Hematopoietic multipotent progenitor cell treated with erythropoietin and hydrocortisone succinate and interleukin-3 and kit ligand, for 15 days (in vitro differentiated cells): ENCODE measurements around the gene FBXO8.
"Not testable (repeated sequence)": the region's sequence is repeated elsewhere in the genome, so short reads cannot be mapped to it uniquely, and the experiment has no call there.

ENCODE experiments used
- DNase-seq: peaks from one replicate; pipeline ENCODE4 v3.0.0-alpha.2; 2015; ENCODE audit warnings: low spot score

FBXO8 gene, protein sequence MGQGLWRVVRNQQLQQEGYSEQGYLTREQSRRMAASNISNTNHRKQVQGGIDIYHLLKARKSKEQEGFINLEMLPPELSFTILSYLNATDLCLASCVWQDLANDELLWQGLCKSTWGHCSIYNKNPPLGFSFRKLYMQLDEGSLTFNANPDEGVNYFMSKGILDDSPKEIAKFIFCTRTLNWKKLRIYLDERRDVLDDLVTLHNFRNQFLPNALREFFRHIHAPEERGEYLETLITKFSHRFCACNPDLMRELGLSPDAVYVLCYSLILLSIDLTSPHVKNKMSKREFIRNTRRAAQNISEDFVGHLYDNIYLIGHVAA

DNA sequence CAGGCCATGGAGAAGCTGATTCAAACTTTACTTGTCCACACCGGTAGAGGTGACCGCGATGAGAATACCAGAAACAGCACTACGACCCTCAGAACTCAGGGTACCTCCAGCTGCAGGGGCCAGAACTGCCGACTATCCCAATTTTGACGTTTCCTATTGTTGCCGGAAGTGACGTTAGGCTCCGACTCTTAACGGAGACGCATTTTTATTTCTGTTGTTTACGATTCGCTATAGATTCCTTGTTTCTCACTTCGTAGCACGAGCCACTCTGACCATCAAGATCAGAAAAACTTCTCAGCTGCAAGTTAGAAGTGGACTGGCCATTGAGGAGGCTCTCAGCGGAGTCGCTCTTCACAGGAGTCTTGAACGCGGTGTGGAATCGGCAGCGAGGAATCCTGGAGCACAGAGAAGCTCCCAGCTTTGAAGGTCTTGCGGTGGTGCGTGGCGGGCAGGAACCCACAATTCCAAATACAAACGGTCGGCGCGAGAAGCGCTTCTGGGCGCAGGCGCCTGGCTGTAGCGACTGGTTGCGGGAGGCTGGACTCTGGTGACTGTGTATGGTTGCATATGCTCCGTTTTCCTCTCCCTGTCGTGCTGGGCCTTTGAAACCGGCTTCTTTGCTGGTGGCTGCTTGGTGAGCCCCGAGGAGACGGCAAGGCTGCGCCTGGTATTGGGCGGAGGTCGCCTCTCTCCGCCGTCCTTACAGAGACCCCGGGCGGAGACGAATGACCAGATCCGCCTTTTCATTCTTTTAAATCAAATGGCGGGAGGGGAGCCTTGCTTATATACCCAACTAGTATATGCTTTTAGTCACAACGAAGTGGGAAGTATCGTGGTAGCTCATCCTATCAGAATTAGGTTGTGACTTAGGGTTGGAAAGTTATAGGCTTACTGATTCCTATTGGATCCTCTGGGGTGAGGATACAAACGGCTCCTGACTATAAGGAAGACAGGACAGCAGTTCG lies at the start of gene FBXO8, which contains the start of gene CEP44:
FBXO8 (minus strand) TSS at position 161 of the 965 bp plus-strand sequence. CDS start 20,575 bp downstream, outside the sequence.
CEP44 (plus strand) TSS at position 405 of the 965 bp plus-strand sequence. CDS start 15,211 bp downstream, outside the sequence.
- peak; percentile 85 for DNase-seq

- no peak for DNase-seq
Observed at GRCh38 chr4:174332741-174333493, 49.5 kb upstream of the FBXO8 start.

- no peak for DNase-seq
Observed at GRCh38 chr4:174324725-174325124, 41.3 kb upstream of the FBXO8 start.

GRCh38 chr4:174324236-174324635 lies 40.8 kb upstream of the FBXO8 start:
- DNase-seq: no peak

DNA sequence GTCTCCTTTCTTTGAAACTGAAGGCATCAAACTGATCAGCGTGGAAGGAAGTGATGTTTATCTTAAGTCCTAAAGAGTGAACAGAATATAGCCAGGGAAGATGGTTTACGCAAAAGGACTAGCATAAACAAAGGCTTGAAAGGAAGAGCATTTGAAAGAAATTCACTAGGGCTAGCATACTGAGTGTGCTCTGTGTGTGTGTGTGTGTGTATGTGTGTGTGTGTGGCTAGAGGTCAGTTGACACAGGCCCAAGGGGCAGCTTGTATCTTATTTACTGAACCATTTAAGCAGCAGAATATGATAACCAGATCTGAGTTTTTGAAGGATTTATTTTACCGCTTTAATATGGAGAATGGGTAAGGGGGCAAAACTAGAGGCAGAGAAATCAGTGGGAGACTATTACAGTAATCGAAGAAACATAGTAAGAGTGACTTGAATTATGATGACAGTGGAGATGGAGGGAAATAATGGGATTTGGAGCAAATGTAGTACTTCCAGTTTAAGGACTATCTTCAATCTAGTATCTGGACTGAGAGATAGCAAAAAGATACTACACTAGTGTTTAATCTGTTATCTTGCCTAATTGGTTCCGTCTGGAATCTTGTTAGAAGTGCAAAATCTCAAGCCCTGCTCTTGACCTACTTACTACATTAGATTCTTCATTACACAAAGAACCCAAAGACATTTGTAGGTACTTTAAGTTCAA lies 37.2 kb upstream of the FBXO8 start:
- DNase-seq: no peak

GRCh38 chr4:174318829-174319764 lies 35.6 kb upstream of the FBXO8 start:
- DNase-seq: peak; percentile 70

DNA sequence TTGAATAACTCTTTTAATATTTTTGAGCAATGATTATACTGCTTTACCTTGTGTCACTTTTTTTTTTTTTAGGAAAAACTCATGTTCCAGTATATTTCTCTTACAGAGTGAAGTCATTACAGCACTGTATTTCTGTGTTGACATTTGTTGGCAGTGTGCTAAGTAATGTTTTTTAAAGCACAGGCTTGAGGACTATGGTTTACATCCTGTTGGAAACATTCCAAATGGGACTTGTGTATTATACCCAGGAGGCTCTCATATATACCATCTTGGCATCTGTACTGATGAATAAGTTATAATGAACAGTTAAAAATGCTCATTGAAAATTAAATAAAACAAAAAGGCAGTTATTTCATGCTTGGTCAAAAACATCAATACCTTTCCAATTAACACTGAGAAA lies 34.1 kb upstream of the FBXO8 start:
- no peak for DNase-seq

- DNase-seq: no peak
Observed at GRCh38 chr4:174316954-174317353, 33.5 kb upstream of the FBXO8 start.

GRCh38 chr4:174316546-174316945 lies 33.1 kb upstream of the FBXO8 start:
- DNase-seq: no peak

- no peak for DNase-seq
Observed at GRCh38 chr4:174314770-174315169, 31.3 kb upstream of the FBXO8 start.

DNA sequence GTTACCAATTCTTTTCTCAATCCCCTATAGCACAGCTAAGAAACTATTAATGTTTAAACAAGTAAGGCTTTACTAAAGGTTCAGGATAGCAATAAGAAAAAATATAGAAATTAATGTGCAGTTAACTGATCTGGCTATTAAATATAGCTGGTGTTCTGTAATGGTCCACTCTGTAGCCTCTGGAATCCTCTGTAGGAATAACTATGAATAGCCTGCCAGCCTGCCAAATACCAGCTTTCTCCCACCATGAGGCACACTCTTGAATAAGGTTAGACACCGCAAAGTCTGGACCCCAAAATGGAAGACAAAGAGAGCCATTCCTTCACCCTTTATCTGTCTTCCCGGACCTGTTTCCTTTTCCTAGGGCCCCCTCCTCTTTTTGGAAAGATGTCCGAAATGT lies 30.8 kb upstream of the FBXO8 start:
- DNase-seq: no peak

- no peak for DNase-seq
Observed at GRCh38 chr4:174312993-174313392, 29.5 kb upstream of the FBXO8 start.

GRCh38 chr4:174307694-174308093 lies 24.2 kb upstream of the FBXO8 start:
- no peak for DNase-seq

DNA sequence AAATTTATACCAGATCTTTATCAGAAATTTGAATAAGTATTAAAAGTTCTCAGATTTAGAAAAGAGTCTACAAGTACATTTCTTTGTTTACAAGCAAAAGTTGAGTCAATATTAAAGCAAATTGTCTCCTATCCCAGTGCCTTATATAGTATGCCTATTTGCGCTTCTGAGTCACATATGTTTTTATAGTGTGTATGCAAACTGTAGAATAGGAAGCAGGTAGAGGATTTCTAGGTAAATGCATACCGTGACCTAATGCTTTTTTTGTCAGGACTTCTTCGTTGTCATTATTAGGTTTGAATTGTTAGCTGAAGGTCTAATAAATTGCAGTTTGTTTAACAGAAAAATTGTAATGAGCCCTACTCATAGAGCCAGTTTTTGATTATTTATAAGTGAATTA lies 22.5 kb upstream of the FBXO8 start:
- no peak for DNase-seq

GRCh38 chr4:174304664-174305063 lies 21.2 kb upstream of the FBXO8 start:
- DNase-seq: no peak

- no peak for DNase-seq
Observed at GRCh38 chr4:174303687-174304086, 20.2 kb upstream of the FBXO8 start.

GRCh38 chr4:174295142-174295541 lies 11.7 kb upstream of the FBXO8 start:
- DNase-seq: not testable (repeated sequence)

GRCh38 chr4:174294641-174295040 lies 11.2 kb upstream of the FBXO8 start:
- DNase-seq: not testable (repeated sequence)

GRCh38 chr4:174292473-174292872 lies 9.0 kb upstream of the FBXO8 start:
- DNase-seq: no peak

DNA sequence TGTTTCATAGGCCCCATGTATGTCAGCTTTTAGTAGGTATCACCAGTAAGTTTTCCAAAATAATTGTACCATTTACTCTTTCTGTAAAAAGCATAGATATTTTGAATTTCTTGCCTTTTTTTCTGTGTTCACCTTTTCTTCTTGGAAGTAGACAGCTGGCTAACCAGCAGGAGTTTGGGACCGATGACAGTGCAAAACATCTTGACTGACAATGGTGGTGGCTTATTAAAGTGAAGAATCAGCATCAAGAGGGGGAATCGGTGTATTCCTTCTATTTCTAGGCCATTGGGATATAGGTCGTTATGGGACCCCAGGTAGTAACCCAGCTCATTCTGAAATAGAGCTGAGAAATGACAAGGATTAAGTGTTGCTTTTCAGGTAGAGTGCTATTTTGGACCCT lies 3.4 kb upstream of the FBXO8 start:
- DNase-seq: no peak
